RCC 7860 (cell line): Measurements from ENCODE around the gene UBASH3A.
"Not testable (repeated sequence)": the region's sequence is repeated elsewhere in the genome, so short reads cannot be mapped to it uniquely, and the experiment has no call there.

Experiments used
- DNase-seq: peaks from one replicate; pipeline ENCODE4 v3.0.0-alpha.2; 2015; ENCODE audit warnings: low spot score
- FAIRE-seq: peaks from 2 replicates; lab custom pipeline; 2012; peaks lifted over from hg19 to GRCh38; lab: Jason Lieb, UNC

UBASH3A gene

GRCh38 chr21:42408718-42409117 is 5.0 kb downstream of the UBASH3A start:
- DNase-seq, FAIRE-seq: not testable (repeated sequence)

- DNase-seq (no peak), FAIRE-seq (no peak)
These were observed 5.7 kb downstream of the UBASH3A start for GRCh38 chr21:42409366-42409765.

- no peak for FAIRE-seq
- DNase-seq: no peak
These were observed 7.6 kb downstream of the UBASH3A start for GRCh38 chr21:42411197-42411869.

- DNase-seq (no peak), FAIRE-seq (no peak)
These were observed 8.4 kb downstream of the UBASH3A start for GRCh38 chr21:42411891-42412635.

GRCh38 chr21:42412636-42412933 is 8.9 kb downstream of the UBASH3A start:
- FAIRE-seq (no peak), DNase-seq (no peak)

- no peak for DNase-seq
- no peak for FAIRE-seq
These were observed 9.4 kb downstream of the UBASH3A start for GRCh38 chr21:42413093-42413492.

- FAIRE-seq: no peak
- DNase-seq: no peak
These were observed 9.8 kb downstream of the UBASH3A start for GRCh38 chr21:42413500-42413899.

GRCh38 chr21:42414066-42414465 is 10.4 kb downstream of the UBASH3A start:
- no peak for FAIRE-seq
- no peak for DNase-seq

- FAIRE-seq: no peak
- DNase-seq: no peak
These were observed 10.8 kb downstream of the UBASH3A start for GRCh38 chr21:42414553-42414927.

GRCh38 chr21:42414928-42415769 is 11.4 kb downstream of the UBASH3A start:
- DNase-seq (peak; percentile 68), FAIRE-seq (no peak)

- DNase-seq (no peak), FAIRE-seq (no peak)
These were observed 13.8 kb downstream of the UBASH3A start for GRCh38 chr21:42417533-42417932.

GRCh38 chr21:42418886-42419285 is 15.2 kb downstream of the UBASH3A start:
- no peak for DNase-seq
- no peak for FAIRE-seq

- FAIRE-seq: no peak
- DNase-seq: no peak
These were observed 16.1 kb downstream of the UBASH3A start for GRCh38 chr21:42419845-42420244.

- DNase-seq (no peak), FAIRE-seq (no peak)
These were observed 17.5 kb downstream of the UBASH3A start for GRCh38 chr21:42421018-42421793.

- no peak for FAIRE-seq
- no peak for DNase-seq
These were observed 19.5 kb downstream of the UBASH3A start for GRCh38 chr21:42423197-42423675.

GRCh38 chr21:42423685-42424084 is 20.0 kb downstream of the UBASH3A start:
- DNase-seq (no peak), FAIRE-seq (no peak)

GRCh38 chr21:42424914-42425541 is 21.3 kb downstream of the UBASH3A start:
- FAIRE-seq (no peak), DNase-seq (no peak)

- DNase-seq (no peak), FAIRE-seq (no peak)
These were observed 21.9 kb downstream of the UBASH3A start for GRCh38 chr21:42425591-42425990.

GRCh38 chr21:42426424-42426823 is 22.7 kb downstream of the UBASH3A start:
- FAIRE-seq (no peak), DNase-seq (no peak)

GRCh38 chr21:42426876-42427480 is 23.3 kb downstream of the UBASH3A start:
- DNase-seq: no peak
- FAIRE-seq: no peak
